ENCODE data around the gene TMEM178B.

- TF ChIP-seq EZH2phosphoT487 (IDR thresholded peaks at IDR 0.05; ENCODE audit: low read depth, severe bottlenecking, unreplicated experiment), result no peak
- TF ChIP-seq, protein P1, sequence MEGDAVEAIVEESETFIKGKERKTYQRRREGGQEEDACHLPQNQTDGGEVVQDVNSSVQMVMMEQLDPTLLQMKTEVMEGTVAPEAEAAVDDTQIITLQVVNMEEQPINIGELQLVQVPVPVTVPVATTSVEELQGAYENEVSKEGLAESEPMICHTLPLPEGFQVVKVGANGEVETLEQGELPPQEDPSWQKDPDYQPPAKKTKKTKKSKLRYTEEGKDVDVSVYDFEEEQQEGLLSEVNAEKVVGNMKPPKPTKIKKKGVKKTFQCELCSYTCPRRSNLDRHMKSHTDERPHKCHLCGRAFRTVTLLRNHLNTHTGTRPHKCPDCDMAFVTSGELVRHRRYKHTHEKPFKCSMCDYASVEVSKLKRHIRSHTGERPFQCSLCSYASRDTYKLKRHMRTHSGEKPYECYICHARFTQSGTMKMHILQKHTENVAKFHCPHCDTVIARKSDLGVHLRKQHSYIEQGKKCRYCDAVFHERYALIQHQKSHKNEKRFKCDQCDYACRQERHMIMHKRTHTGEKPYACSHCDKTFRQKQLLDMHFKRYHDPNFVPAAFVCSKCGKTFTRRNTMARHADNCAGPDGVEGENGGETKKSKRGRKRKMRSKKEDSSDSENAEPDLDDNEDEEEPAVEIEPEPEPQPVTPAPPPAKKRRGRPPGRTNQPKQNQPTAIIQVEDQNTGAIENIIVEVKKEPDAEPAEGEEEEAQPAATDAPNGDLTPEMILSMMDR (IDR thresholded peaks at IDR 0.05; ENCODE audit: poor library complexity), result no peak
- no peak for TF ChIP-seq EZH2 (IDR thresholded peaks at IDR 0.05; ENCODE audit: borderline replicate concordance)
Observed at GRCh38 chr7:141244435-141244834, 170.6 kb downstream of the TMEM178B start.
